AG04450 (cell line): ENCODE measurements around the gene LRRC30. TPM values are rescaled to one million over a fixed set of nuclear protein-coding genes. Genes with fewer than 3 reads are reported as not detected.

Experiments
- CTCF ChIA-PET: fragments of 300-600, 350-600 bp; formaldehyde crosslinking; extraction: SDS; loops from one replicate; lab custom pipeline; 2022; ENCODE audit warnings: antibody characterized with exemption, inconsistent platforms; lab: Charles Lee
- POLR2A ChIA-PET: fragments of 350-600 bp; formaldehyde crosslinking; extraction: SDS; loops from one replicate; lab custom pipeline; 2021; ENCODE audit warnings: antibody characterized with exemption, inconsistent platforms; lab: Yijun Ruan, JAX
- DNase-seq: peaks from one replicate; pipeline ENCODE4 v3.0.0-alpha.2; 2011; ENCODE audit warnings: low read depth, low spot score
- H3K27ac ChIP-seq: one replicate; pipeline ENCODE4 v1.5.1; 2012; ENCODE audit warnings: low read depth, low read length, control low read depth
- H3K27me3 ChIP-seq: one replicate; pipeline ENCODE4 v1.6.0; 2012; ENCODE audit warnings: low read length; ENCODE audit not compliant: control insufficient read depth, insufficient read depth
- H3K4me3 ChIP-seq: 2 replicates; pipeline ENCODE4 v1.5.1; 2011; ENCODE audit warnings: mild to moderate bottlenecking, low read depth, low read length, control low read depth
- H3K9me3 ChIP-seq: 2 replicates; pipeline ENCODE4 v1.5.1; 2012; ENCODE audit warnings: low read length; ENCODE audit not compliant: control insufficient read depth, insufficient read depth
- CTCF ChIP-seq: IDR thresholded peaks from 2 replicates; pipeline ENCODE4 v1.5.1; 2011; ENCODE audit warnings: low read depth, low read length, control low read depth, inconsistent platforms
- polyA plus RNA-seq: library from polyadenylated mRNA; depleted of rRNA; stranded (reverse); fragments of >200 nt; gene quantifications from 2 replicates; pipeline ENCODE4 v1.2.3, GENCODE V29; 2011

Gene LRRC30
- polyA plus RNA-seq, 1 experiment: not detected

- H3K9me3 ChIP-seq: no peaks in the 10 kb centered on the region
- no peak overlapping the region for H3K4me3 ChIP-seq
- no peaks in the 10 kb centered on the region for H3K27me3 ChIP-seq
- POLR2A ChIA-PET: no interaction called here
- CTCF ChIA-PET: no interaction called here
- no peak overlapping the region for H3K27ac ChIP-seq
- no peak for DNase-seq
- TF ChIP-seq CTCF: no peak
Observed at GRCh38 chr18:7236933-7237332, 6.0 kb downstream of the LRRC30 start.

GRCh38 chr18:7237673-7238272 lies 6.9 kb downstream of the LRRC30 start:
- ChIA-PET CTCF (no interaction called here), POLR2A (no interaction called here)
- Histone ChIP-seq H3K27ac (no peak overlapping the region), H3K27me3 (no peaks in the 10 kb centered on the region), H3K4me3 (no peak overlapping the region), H3K9me3 (no peaks in the 10 kb centered on the region)
- TF ChIP-seq CTCF: no peak
- no peak for DNase-seq

GRCh38 chr18:7242926-7243325 lies 12.0 kb downstream of the LRRC30 start:
- ChIA-PET CTCF (no interaction called here), POLR2A (no interaction called here)
- no peaks in the 10 kb centered on the region for H3K9me3 ChIP-seq
- no peaks in the 10 kb centered on the region for H3K27me3 ChIP-seq
- H3K27ac ChIP-seq: no peak overlapping the region
- TF ChIP-seq CTCF: no peak
- no peak overlapping the region for H3K4me3 ChIP-seq
- DNase-seq: no peak

- Histone ChIP-seq H3K27me3 (no peaks in the 10 kb centered on the region), H3K4me3 (no peak overlapping the region), H3K27ac (no peak overlapping the region), H3K9me3 (no peaks in the 10 kb centered on the region)
- POLR2A ChIA-PET: no interaction called here
- CTCF ChIA-PET: no interaction called here
- no peak for TF ChIP-seq CTCF
- no peak for DNase-seq
Observed at GRCh38 chr18:7248877-7249276, 18.0 kb downstream of the LRRC30 start.

- Histone ChIP-seq H3K9me3 (no peaks in the 10 kb centered on the region), H3K27ac (no peak overlapping the region), H3K27me3 (no peaks in the 10 kb centered on the region), H3K4me3 (no peak overlapping the region)
- TF ChIP-seq CTCF: no peak
- ChIA-PET CTCF (no interaction called here), POLR2A (no interaction called here)
- DNase-seq: no peak
Observed at GRCh38 chr18:7254163-7254562, 23.3 kb downstream of the LRRC30 start.
